HG03196 (cell line): Measurements from ENCODE around the gene YKT6.
"Not testable (repeated sequence)": the region's sequence is repeated elsewhere in the genome, so short reads cannot be mapped to it uniquely, and the experiment has no call there.

Experiments
- ATAC-seq: cut with Tn5 transposase; IDR thresholded peaks from one replicate; pipeline ENCODE4 v1.9.1; 2021; ENCODE audit not compliant: unreplicated experiment

YKT6 gene

DNA sequence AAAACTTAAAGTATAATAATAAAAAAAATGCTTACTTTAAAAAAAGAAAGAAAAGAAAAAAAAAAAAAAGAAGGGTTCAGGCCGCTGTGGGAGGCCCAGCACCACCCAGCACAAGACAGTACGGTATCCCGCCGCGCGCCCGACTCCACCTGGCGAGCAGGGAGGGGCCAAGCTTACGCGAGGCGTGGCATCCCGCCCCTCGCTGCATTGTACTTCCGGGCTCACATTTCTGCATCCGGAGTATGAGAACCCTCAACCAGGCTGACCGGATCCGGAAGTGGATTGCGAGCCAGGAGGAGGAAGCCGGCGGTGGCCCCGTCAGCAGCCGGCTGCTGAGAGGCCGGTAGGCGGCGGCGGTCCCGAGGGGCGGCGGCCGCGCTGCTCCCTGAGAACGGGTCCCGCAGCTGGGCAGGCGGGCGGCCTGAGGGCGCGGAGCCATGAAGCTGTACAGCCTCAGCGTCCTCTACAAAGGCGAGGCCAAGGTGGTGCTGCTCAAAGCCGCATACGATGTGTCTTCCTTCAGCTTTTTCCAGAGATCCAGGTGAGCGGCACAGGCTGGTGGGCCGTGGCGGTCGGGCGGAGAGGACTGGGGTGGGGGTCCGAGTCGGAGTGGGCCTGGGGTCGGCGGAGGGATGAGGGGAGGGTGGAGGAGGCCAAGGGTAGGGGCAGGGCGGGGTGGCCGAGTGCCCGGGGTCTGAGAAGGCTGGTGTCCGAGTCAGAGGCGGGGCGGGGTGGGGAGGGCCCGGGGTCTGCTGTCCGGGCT lies at the start of gene YKT6:
TSS of gene YKT6 (plus strand) at position 280 of the 763 bp plus-strand sequence. CDS start at position 438, 158 bp downstream.
- peak; percentile 99 for ATAC-seq

DNA sequence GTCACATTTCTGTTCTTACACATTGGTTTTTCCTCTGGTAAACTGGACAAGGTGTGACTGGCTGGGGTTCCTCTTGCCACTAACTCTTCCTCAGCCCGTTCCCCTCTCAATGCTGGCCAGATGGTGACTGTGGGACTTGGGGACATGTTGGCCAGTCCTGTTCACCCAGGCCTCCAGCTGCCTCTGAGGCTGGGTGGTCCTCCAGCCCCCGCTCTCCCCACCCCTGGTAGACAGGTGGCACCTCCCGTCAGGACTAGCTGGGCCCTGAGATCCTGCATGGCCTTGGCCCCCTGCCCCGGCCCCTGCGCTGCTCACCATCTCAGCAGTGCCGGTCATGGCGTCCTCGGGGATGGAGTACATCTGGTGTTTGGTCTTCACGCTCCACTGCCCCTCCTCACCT lies 48.8 kb upstream of the YKT6 start:
- ATAC-seq: no peak

DNA sequence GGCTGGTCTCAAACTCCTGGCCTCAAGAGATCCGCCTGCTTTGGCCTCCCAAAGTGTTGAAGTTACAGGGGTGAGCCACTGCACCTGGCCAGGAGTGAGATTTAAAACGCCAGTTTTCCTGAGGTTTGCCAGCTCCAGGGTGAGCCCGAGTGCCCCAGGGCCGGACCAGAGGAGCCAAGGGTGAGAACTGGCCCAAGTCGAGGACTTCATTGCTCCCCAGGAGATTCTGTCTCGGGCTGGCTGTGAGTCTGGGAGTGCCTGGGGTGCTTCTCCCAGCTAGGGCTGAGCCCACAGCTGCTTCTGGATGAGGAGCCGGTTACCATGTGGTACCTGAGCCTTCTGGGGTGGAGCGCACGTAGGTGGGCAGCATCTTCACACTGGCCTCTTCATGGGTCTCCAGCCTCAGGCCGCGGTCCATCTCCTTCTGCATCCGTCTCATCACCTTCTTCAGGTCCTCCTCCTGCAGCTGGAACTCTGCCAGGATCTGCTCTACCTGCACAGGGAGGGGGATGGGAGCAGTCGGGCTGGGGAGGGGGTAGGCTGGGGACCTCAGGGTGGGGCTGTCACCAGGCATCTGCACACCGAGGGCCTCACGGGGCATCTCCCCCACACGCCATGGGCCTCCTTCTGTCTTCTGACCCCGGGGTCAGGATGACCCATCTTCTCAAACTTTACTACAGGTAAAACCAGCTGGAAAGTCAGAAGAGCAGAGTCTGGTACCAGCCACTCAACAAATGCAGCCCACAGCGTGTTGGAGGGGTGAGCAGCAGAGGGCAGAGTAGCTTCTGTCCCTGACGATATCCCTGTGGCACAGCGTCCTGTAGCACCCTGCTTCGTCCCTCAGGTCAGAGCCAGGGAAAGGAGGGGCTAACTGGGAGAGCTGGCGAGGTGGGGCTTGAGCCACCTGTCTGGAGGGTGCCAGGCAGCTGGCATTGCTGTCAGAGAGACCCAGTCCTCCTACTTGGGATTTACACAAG lies 47.5 kb upstream of the YKT6 start:
- no peak for ATAC-seq

DNA sequence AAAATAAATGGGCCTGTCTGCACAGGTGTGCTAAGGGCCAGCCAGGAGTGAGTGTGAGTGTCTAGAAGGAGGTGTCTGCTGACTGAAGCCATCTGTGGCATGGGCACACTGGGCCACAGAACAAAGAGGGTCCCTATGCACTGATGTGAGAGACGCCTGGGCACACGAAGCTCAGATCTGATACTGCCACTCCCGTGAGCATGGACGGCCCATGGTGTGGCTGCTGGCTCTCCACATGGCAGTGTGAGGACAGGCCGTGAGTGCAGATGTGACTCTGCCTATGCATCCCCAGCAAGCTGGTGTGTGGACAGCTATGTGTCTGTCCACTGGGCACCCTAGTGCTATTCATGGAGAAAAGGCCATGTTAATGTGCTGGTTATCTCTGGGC lies 46.8 kb upstream of the YKT6 start:
- no peak for ATAC-seq

DNA sequence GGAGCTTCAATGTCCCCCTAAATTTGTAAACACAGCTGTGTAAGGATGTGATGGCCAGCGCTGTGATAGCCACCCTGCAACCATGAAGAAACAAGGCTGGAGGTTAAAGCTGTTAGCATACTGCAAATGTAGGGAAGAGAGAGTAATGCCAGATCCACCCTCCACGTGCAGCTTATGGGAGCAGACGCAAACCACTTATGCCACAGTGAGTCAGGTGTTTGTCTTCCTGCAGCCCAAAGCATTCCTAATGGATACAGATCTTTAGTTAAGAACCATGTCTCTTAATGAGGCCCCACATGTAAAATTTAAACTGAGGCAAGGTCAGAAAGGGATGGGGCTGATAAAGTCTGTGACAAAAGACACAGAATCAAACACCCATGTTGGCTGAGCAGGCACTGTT lies 46.1 kb upstream of the YKT6 start:
- no peak for ATAC-seq

DNA sequence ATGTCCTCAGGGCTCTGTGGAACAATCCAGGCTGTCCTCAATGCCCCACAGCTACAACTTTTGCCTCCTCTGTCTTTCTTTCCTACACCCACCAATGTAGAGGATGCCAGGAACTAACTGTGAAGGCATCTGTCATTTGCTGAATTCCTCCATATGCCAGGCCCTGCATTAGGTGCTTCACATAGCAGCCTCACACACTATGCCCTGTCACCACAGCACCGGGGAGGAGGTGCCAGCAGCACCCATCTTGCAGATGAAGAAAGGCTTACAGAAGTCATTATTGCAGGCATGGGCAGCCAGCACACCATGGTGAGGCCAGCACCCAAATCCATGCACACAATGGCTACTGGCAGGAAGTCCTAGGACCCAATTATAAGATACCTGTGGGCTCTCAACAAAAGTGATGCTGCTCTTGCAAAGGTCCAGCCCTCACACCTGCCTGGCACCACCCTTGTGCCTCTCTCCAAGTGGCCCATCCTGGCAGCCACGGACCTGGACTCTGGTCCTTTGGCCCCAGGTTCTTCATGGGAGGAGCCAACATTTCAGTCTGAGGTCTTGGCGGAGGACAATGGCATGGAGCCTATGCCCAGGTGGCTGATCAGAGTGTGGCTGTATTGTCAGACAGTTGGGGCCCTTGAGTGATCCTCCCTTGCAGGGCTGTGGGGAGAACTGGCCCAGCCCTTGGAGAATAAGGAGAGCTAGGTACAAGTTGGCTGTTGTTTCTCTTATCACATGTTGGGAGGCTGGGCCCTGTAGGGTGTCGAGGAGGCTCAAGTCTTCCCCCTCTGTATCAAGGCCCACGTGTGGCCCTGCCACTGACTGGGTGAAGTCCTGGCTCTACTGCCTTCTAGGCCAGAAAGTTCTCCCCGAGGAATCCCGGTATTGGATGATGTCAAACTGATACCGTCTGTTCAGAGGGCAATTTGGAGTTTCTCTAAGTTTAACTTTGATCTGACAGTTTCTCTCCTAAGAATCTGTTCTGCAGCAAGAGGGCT lies 45.3 kb upstream of the YKT6 start:
- ATAC-seq: no peak

DNA sequence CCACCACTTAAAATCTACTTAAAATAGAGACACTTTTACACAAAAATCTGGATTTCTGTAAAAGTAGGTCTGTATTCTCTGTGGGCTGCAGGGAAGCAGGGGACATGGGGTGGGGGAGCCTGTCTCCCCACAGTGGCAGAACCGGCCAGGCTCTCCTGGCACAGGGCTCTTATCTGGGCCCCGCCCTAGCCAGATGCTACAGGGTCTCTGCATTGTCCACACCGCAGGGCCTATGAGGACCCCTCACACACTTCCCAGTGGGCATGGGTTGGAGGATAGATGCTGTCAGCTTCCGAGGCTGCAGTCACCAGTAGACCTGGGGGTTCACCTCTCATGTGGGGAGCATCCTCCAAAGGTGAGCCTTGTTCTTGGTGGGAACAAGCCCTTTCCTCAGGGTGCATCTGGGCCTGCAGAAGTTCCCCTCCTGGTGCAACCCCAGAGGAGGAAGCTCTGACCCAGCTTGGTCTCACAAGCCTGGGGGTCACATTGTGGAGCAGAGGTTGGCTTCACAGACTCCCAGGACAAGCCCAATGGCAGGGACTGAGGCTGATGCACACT lies 44.2 kb upstream of the YKT6 start:
- no peak for ATAC-seq

DNA sequence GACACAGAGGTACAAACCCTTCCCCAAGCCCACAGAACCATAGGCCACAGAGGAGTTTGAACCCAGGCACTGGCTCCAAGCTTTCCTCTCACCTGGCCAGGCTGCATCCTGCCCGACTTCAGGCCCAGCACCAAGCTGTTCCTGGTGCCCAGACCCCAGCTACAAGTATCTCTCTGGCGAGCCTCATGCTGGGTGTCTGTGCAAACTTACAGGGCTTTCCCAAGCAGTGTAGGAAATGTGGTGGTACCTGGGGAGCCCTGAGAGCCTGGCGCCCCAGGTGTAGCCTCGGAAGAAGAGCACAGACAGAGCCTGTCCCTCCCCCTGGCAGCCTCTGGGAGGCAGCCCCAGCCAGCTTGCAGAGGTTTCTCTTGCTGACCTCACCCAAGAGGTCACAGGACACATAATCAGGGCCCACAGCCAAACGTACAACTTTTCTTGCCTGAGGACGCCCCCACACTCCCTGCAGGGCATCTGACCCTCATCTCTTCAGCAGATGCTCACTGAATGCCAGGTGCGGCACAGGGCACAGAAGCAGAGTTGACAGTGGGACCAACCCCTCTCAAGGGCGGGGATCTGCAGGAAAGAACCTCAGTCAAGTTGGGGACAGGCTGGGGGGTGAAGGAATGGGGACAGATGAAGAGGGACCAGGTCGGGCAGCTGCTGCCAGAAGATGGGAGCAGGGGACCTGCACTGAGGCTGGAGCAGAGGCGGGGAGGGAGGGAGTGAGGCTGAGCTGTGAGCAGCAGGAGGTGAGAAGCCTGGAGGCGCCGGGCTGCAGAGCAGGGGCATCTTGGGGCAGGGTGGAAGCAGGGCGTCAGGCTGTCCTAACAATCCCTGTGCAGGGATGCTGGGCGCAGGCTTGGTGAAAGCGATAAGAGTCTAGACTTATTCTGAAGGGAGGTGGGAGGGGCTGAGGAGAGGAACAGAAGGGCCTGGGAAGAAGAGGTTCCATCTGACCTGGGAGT lies 43.4 kb upstream of the YKT6 start:
- no peak for ATAC-seq

DNA sequence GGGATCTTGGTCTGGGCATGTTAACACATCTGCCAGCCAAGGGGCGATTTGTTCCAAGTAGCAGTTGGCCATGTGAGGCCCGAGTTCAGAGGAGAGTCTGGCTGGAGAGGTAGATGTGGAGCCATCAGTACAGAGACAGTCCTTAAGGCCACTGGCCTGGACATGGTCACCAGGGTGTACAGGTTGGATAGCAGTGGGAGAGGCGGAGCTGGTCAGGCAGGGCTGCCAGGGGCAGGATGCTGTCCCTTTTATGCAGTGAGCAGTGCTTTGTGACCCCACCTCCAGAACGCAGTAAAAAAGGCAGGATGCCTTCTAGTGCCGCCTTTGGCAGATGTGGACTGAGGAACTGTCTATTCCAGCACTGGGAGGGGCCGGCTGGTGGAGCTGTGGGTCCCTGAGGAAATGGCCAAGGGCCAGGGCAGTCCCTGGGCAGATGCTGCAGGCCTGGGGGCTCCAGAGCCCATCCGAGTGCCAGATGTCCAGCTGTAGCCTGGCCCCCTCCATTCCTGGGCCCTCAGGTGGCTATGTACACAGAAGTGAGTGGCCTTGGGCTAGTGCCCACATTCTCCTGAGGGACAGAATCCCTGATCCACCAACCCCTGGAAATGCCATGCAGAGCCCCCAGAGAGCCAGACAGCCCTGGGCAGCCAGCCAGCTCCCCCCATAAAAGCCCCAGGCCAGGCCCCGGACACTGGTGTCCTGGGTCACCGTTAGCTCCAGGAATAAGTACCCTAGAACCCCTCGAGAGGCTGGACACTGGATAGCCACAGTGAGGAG lies 42.5 kb upstream of the YKT6 start:
- ATAC-seq: no peak

DNA sequence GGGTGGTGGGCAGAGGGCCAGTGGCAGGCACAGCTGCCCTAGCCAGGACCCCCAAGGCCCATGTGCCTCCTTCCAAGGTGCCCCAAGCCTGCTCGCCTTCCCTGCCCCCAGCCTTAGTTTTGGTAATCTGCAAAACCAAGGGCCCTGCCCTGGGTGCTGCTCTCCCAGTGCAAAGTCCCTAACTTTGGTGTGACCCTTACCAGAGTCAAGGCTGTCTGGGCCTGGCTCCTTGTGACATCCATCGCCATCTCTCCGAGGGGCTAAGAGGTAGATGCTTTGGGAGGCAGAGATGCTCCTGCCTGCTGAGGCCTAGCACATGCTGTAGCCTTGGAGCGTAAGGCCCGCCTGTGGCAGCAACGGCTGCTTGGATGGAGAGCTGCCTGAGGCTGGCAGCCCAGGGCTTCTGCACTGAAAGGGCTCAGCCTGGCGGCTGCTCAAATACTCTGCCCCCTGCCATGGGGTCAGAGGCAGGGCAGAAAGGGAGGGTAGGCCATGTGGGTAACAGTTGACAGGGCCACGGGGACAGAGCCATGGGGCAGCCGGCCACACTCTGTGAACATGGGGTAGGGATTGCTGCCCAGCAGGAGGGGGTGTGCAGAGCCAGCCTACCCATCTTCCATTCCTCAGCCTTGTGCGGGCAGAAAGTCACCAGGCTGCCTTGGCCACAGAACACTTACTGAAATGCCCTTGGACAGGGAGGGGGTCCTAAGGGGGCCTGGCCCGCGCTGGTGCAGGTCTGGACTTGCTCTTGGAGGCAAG lies 41.7 kb upstream of the YKT6 start:
- no peak for ATAC-seq

DNA sequence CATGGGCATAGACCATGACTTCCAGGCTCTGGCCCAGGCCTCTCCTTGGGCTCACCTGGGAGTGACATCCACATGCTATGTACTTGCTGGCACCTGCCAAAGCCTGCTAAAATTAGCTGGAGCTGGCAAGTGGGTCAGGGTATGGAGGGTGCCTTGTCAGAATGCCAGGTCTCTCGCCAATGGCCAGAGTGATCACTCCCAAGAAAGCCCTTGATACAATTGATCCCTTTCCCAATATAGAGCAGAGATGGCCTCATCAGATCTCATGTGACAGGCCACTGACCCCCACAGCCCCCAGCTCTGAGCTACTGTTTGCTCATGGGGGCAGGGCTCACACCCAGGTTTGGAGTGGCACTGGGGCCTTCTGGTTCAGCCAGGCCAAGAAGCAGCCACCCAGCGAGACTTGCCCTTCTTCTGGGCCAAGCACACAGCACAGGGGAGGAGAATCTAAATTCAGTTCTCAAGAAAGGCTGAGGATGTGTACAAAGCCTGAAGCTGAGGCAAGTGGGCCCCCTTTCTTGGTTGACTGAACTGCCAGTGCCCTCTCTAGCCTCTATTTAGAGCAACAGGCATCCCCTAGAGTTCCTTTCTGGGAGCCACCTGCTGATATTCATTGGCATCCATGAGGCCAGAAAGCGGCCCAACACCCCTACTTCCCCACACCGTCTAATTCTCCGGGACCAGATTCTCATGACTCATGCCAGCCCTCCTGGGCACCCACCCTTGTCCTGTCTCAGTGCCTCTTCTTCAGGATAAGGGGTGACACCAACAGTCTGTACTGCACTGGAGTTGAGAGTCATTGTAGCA lies 40.8 kb upstream of the YKT6 start:
- ATAC-seq: no peak

DNA sequence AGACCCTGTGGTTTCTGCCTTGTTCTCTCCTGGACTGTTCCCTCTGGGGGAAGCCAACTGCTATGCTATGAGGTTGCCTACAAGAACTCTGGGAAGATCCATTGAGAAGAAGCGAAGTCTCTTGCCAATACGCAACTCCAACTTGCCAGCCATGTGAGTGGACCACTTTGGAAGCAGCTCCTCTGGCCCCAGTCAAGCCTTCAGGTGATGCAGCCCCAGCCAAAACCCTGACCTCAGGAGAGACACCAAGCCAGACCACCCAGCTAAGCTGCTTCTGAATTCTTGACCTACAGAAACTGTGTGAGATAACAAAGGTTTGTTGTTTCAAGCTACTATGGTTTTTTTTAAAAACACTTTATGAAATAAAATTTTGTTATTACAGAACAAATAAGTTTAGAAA lies 39.4 kb upstream of the YKT6 start:
- ATAC-seq: no peak

DNA sequence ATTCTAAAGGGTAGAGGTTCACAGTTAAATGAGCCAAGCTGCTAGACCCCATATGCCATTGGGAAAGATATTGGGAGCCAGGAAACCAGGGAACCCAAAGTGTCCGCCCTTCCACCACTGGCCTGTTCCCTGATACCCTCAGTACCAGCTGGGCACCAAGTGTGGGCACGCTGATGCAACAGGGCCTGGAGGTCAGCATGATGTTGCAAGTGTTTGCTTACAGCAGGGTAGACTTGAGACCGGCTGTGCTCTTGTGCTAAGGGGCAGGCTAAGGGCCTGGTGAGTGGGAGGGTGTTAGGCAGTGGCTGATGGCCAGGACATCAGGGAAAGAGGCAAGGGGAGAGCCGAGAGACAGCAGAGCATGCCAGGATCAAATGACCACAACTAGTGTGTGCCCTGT lies 38.6 kb upstream of the YKT6 start:
- no peak for ATAC-seq

DNA sequence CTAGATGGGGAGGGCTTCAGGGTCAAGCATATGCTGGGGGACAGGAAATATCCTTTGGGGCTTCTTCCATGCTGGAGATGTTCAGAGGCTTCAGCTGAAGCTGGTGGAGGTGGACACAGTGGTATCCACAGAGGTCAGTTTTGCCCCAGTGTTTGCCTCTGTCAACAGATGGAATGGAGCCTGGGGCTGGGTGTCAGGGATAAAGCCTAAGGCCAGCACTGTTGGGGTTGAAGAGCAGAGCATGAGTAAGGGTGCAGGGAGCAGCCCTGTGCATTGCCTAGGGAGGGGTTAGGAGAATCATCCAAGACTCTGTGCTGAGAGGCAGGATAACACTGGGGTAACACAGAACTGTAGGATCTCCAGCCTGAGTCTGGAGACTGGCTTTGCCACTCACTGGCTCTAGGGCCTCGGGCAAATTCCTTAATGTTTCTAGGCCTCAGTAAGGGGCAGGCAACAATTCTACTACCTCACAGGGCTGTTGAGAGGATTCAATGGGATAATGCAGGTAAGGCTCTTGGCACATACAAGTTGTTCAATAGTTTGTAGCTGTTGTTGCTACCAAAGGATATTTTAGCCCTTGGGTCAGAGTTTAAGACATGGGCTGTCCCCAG lies 37.9 kb upstream of the YKT6 start:
- no peak for ATAC-seq

DNA sequence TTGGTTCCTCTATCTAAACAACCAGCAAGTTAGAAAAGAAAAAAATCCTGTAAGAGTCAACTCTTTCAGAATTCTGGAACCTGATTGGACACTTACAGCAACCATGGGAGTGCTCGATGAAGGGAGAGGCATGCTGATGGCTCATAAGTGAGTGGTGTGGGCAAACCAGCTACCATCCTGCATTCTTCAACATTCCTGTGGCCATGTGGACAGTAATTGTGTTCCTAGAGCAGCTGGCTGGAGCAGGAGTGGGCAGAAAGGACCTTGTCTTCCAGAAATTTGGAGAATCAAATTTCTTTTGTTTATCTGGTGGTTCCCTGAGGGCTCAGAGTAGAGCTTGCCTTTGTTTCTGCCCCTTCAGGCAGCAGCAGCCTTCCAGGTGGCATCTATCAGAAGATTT lies 37.2 kb upstream of the YKT6 start:
- no peak for ATAC-seq

DNA sequence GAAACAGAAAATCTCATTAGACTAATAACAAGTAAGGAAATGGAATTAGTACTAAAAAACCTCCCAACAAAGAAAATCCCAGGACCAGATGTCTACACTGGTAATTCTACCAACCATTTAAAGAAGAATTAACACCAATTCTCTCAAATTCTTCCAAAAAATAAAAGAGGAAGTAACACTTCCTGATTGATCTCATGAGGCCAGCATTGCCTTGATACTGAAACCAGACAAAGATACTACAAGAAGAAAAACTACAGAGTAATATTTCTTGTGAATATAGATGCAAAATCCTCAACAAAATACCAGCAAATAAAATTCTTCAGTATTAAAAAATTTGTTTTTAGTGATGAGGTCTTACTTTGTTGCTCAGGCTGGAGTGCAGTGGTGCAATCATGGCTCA lies 32.9 kb upstream of the YKT6 start:
- ATAC-seq: no peak

DNA sequence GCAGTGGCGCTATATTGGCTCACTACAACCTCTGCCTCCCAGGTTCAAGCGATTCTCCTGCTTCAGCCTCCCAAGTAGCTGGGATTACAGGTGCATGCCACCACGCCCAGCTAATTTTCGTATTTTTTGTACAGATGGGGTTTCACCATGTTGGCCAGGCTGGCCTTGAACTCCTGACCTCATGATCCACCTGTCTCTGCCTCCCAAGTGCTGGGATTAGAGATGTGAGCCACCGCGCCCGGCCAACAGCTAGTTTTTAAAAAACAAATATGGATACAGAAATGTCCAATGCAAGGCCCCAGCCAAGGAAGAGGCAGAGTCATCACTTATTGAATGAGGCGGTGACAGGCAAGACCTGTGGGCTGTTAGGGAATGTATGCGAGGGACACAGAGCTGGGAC lies 28.9 kb upstream of the YKT6 start:
- not testable (repeated sequence) for ATAC-seq
